HG02943 (cell line): ENCODE results near the gene ZNF90.
"Not testable (repeated sequence)": the region's sequence is repeated elsewhere in the genome, so short reads cannot be mapped to it uniquely, and the experiment has no call there.

Experiments used
- ATAC-seq: cut with Tn5 transposase; IDR thresholded peaks from one replicate; pipeline ENCODE4 v1.9.1; 2021; ENCODE audit warnings: mild to moderate bottlenecking, low read depth, moderate library complexity; ENCODE audit not compliant: unreplicated experiment

ZNF90 gene

DNA sequence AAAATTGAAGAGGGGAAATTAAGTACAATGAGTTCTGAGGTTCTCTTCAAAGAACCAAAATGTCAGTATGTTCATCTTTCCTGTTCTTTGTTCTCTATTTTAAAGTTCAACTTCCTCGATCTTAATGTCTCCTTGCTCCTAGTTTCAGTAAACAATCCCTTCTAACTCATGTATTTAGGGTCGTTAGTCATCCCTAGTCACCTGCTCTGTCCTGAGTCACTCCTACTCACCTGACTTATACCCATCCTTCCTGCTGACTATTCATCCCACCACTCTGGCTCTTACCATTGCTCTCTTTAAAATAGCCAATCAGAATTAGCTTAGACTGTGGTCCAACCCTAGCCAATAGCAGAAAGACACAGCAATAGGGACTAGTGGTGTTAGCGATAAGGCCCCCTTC is 24.3 kb downstream of the ZNF90 start:
- no peak for ATAC-seq

DNA sequence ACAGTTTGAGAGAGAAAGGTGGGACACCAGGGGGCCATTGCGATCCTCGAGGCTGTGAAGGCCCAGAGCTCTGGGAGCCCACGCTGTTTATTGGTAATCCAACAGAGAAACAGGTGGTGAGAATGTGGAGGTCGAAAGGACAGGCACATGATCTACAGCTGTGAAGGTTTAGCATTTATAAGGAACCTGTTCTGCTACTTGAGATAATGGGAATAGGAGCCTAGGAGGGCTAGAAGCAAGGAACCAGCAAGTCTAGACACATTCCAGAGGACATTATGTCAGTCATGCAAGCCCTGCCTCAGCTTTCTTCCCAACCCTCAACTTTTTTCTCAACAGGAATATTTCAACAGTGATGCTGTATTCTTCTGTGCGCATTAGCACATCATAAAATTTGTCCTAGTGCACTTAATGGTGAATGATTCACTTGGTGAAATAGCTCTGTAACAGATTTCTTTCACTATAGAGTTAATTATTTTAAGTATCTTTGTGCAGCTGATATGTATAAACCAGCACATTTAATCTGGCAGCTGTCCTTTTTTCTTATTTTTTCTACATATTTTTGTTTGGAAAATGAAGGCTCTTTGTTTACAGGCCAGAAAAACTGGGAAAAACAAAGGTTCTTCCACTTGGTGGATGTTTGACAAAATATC is 25.4 kb downstream of the ZNF90 start:
- ATAC-seq = no peak

GRCh38 chr19:20107301-20107700 is 29.5 kb downstream of the ZNF90 start:
- no peak for ATAC-seq

- ATAC-seq = not testable (repeated sequence)
Observed at GRCh38 chr19:20118064-20118839, 40.5 kb downstream of the ZNF90 start.

GRCh38 chr19:20124879-20125278 is 47.1 kb downstream of the ZNF90 start:
- no peak for ATAC-seq

DNA sequence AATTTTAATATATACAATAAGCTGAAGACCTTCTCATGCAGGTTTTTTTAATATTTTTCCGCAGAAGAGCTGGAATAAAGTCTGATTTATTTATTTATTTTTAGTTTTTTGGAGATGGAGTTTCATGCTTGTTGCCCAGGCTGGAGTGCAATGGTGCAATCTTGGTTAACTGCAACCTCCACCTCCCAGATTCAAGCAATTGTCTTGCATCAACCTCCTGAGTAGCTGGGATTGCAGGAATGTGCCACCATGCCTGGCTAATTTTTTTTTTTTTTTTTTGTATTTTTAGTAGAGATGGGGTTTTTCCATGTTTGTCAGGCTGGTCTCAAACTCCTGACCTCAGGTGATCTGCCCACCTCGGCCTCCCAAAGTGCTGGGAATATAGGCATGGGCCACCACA is 55.1 kb downstream of the ZNF90 start:
- ATAC-seq = not testable (repeated sequence)

GRCh38 chr19:20137714-20138113 is 59.9 kb downstream of the ZNF90 start:
- not testable (repeated sequence) for ATAC-seq

- no peak for ATAC-seq
Observed at GRCh38 chr19:20151617-20152145, 73.9 kb downstream of the ZNF90 start.

DNA sequence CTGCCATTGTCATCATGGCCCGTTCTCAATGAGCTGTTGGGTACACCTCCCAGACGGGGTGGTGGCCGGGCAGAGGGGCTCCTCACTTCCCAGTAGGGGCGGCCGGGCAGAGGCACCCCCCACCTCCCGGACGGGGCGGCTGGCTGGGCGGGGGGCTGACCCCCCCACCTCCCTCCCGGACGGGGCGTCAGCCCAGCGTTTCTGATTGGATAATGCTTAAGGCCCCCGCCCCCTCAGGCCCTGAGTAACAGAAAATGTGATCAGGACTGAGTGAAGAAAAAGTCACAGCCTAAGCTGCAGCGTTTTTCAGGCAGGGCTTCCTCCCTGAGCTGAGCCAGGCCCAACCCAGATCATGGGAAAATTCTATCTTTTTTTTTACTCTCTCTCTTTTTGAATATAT is 74.7 kb downstream of the ZNF90 start:
- not testable (repeated sequence) for ATAC-seq

- no peak for ATAC-seq
Observed at GRCh38 chr19:20153281-20153680, 75.5 kb downstream of the ZNF90 start.

- ATAC-seq = no peak
Observed at GRCh38 chr19:20154636-20155035, 76.8 kb downstream of the ZNF90 start.

GRCh38 chr19:20162821-20163220 is 85.0 kb downstream of the ZNF90 start:
- ATAC-seq = no peak

DNA sequence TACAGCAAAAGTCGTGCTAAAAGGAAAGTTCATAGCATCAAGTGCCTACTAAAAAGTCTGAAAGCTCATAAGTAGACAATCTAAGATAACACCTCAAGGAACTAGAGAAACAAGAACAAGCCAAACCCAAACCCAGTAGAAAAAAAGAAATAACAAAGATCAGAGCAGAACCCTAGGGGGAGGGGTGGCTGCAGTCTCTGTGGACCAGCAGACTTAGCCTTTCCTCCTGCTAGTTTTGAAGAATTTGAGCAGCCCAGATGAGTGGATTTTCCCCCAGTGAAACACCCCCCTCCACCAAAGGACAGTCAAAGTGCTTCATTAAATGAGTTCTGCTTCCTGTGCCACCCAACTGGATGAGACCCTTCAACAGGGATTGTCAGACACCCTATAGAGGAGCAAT is 86.7 kb downstream of the ZNF90 start:
- ATAC-seq = no peak

GRCh38 chr19:20165971-20166592 is 88.3 kb downstream of the ZNF90 start:
- ATAC-seq = no peak

- peak; percentile 90 for ATAC-seq
Observed at GRCh38 chr19:20167020-20167644, 89.3 kb downstream of the ZNF90 start, which contains the start of gene ZNF486. Gene ZNF486, plus strand, starts transcription at chr19:20167214. Its CDS starts 117 bp downstream, at chr19:20167331.

- no peak for ATAC-seq
Observed at GRCh38 chr19:20167651-20168122, 89.9 kb downstream of the ZNF90 start.
